GM12875 (cell line): ENCODE data around the gene GATA3.

ENCODE experiments used
- H3K4me3 ChIP-seq: one replicate; pipeline ENCODE4 v1.5.1; 2011; ENCODE audit warnings: low read depth, low read length, control low read depth
- TF ChIP-seq, protein P1 (sequence below): IDR thresholded peaks from 2 replicates; pipeline ENCODE4 v1.5.1; 2011; ENCODE audit warnings: low read depth, mild to moderate bottlenecking, control low read depth, inconsistent platforms, low read length, moderate library complexity, borderline replicate concordance; ENCODE audit not compliant: insufficient read depth

Gene GATA3

DNA sequence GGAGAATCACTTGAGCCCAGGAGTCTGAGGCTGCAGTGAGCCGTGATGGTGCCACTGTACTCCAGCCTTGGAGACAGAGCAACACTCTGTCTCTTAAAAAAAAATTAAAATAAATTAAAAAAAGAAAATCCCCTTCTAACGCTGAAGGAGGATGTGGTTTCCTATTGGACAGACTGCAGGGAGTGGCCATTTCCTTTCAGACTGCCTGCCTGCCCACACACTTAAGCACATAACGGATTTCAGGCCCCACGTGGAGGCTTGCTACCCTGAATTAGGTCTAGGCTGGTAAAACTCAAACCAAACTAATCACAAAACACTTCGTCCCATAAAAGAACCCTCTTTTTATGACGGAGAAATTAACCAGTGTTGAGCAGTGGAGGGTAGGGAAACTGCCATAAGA is 34.0 kb downstream of the GATA3 start:
- TF ChIP-seq, protein P1, sequence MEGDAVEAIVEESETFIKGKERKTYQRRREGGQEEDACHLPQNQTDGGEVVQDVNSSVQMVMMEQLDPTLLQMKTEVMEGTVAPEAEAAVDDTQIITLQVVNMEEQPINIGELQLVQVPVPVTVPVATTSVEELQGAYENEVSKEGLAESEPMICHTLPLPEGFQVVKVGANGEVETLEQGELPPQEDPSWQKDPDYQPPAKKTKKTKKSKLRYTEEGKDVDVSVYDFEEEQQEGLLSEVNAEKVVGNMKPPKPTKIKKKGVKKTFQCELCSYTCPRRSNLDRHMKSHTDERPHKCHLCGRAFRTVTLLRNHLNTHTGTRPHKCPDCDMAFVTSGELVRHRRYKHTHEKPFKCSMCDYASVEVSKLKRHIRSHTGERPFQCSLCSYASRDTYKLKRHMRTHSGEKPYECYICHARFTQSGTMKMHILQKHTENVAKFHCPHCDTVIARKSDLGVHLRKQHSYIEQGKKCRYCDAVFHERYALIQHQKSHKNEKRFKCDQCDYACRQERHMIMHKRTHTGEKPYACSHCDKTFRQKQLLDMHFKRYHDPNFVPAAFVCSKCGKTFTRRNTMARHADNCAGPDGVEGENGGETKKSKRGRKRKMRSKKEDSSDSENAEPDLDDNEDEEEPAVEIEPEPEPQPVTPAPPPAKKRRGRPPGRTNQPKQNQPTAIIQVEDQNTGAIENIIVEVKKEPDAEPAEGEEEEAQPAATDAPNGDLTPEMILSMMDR: no peak
- no peak overlapping the region for H3K4me3 ChIP-seq

DNA sequence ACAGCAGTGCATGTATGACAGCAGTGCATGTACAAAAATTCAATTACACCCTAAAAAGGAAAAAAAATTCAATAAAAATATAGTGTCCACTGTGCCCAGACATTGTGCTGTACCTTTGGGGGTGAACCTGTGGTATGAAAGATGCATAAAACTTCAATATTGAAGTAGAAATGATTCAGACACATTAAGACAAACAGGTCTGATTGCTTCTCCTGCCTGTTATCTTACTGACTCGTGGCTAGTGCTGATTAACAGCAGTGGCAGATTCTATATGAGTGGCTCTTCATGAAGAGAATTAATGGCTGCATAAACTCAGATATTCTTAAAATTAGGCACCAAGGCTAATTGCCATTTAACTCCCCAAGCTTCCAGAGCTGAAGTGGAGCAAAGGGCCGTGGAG is 37.9 kb downstream of the GATA3 start:
- no peak overlapping the region for H3K4me3 ChIP-seq
- TF ChIP-seq, protein P1: no peak

DNA sequence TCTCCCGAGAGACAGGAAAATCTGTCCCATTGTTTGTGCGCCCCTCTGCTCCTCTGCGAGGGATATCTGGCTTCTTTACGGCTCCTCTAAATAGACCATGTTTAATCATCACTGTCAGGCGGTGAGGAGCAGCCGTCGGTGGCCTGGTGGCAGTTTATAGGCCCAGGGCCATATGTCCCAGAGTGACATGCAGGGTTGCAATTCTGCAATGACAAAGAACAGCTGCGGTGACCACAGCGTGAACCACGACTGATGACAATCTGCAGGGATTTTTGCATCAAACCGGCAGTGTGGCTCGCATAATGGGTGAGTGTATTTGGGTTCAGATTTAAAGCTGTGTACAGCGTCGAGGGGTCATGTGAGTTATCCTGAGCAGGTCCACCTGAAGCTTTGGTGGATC is 41.5 kb downstream of the GATA3 start:
- TF ChIP-seq, protein P1: no peak
- no peak overlapping the region for H3K4me3 ChIP-seq

DNA sequence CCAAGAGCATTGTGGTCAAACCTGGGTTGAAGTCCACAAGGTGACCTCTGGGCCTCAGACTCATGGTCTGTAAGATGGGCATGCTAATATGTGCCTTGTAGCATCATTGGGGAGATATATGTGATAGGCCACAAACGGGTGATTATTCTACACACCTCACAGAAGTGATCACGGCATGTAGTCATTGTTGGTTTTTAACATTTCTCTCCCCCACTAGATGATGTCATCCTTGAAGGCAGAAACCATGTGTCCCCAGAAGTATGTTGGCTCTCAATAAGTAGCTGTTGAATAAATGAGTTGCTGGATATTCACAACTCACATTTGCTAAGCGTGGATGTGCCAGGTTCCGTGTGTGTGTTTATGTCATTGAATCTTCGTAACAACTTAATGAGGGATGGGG is 42.4 kb downstream of the GATA3 start:
- no peak overlapping the region for H3K4me3 ChIP-seq
- TF ChIP-seq, protein P1: no peak

DNA sequence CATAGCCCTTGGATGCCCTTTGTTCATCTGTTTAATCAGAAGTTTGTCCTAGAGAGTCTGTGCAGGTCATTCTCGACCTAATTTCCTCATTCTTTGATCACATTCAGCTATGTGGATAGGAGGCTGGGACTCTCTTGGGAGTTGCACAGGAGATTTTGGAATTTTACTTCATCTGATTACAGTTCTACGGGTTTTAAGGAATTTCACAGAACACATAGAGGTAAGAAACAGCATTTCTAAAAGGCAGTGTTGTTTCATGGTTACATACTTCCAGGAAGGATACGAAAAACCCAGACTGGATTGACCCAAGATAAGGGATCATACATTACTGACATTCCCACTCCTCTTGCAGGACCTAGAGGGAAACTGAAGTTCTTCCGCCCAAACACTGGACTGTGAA is 45.9 kb downstream of the GATA3 start:
- TF ChIP-seq, protein P1: no peak
- H3K4me3 ChIP-seq: no peak overlapping the region

DNA sequence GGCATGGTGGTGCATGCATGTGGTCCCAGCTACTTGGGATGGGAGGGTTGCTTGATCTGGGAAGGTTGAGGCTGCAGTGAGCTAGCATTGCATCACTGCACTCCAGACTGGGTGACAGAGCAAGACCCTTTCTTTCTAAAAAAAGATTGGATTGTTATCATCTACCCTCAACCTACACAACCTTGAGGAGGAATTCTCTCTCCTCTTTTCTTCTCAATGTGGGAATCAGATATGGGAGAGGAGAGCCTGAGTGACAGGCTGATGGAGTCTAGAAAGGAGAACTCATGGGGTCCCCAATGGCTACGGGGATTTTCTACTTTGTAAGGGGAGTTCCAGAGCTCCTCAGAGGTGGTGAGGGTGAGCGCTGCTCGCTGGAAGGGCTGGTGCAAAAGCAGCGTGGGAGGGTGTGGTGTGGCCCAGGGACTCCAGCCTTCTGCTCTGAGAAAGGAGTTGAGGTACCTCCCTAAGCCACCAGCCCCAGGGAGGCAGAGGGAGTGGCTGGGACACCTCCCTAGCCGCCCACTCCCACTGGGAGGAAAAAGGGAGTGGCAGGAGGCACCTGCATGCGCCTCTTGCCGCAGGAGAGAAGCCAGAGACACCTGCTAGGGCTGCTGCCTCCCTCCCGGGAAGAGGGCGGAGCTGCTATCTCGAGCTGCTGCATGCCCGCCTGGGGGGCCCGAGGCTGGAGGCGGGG is 48.4 kb downstream of the GATA3 start:
- no peak overlapping the region for H3K4me3 ChIP-seq
- TF ChIP-seq, protein P1: no peak

DNA sequence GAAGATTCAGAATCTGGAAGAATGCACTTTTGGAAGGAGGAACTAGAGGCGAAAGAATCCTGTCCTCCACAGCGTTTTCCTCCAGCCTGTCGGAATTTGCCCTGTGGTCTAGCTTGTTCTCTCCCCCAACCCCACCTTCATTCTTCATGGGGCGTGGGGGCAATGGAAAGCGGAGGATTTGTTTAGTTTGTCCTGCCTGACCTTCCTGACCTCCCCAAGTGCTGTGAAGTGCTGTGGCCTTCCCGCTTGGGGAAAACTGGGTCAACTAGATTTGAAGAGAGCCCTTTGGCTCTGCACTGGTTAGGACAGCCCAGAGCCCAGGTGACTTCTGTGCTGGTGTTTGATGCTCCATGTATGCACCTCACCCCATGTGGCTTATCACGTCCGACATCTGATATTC is 49.1 kb downstream of the GATA3 start:
- H3K4me3 ChIP-seq: no peak overlapping the region
- TF ChIP-seq, protein P1: no peak
